WTC11 (cell line): ENCODE results near the gene YARS1. TPM values are rescaled to one million over a fixed set of nuclear protein-coding genes. Genes with fewer than 3 reads are reported as not detected.
A peak's percentile ranks its signal among the peaks of the same experiment; 100 is the strongest.

Source experiments
- CBFB ChIP-seq: sonication (generic); formaldehyde crosslinking; IDR thresholded peaks from 2 replicates; pipeline ENCODE4 v1.8.1; 2022; ENCODE audit warnings: mild to moderate bottlenecking, low read depth, missing genetic modification reagents
- CREM ChIP-seq: sonication (generic); formaldehyde crosslinking; IDR thresholded peaks from 2 replicates; pipeline ENCODE4 v1.8.1; 2022; ENCODE audit warnings: mild to moderate bottlenecking, missing genetic modification reagents, moderate library complexity
- EMX1 ChIP-seq: fragments of 250-450 bp; sonication (Bioruptor Pico); IDR thresholded peaks from 2 replicates; pipeline ENCODE4 v1.8.0; 2021; ENCODE audit warnings: mild to moderate bottlenecking
- ETV6 ChIP-seq: sonication (generic); formaldehyde crosslinking; IDR thresholded peaks from 2 replicates; pipeline ENCODE4 v1.8.1; 2022; ENCODE audit warnings: mild to moderate bottlenecking, missing genetic modification reagents
- FOXP1 ChIP-seq: sonication (generic); formaldehyde crosslinking; IDR thresholded peaks from 2 replicates; pipeline ENCODE4 v1.8.0; 2022; ENCODE audit warnings: missing genetic modification reagents, mild to moderate bottlenecking, moderate library complexity, borderline replicate concordance
- HMGA2 ChIP-seq: fragments of 250-450 bp; sonication (Bioruptor Pico); IDR thresholded peaks from 2 replicates; pipeline ENCODE4 v1.4.0; 2021; ENCODE audit warnings: mild to moderate bottlenecking, moderate library complexity
- NR2C2 ChIP-seq: sonication (generic); formaldehyde crosslinking; IDR thresholded peaks from 2 replicates; pipeline ENCODE4 v1.8.0; 2022; ENCODE audit warnings: mild to moderate bottlenecking, missing genetic modification reagents
- PRRX2 ChIP-seq: fragments of 250-450 bp; sonication (Bioruptor Pico); IDR thresholded peaks from 2 replicates; pipeline ENCODE4 v1.8.0; 2021; ENCODE audit warnings: mild to moderate bottlenecking
- RORB ChIP-seq: fragments of 250-450 bp; sonication (Bioruptor Pico); IDR thresholded peaks from 2 replicates; pipeline ENCODE4 v1.9.0; 2021; ENCODE audit warnings: mild to moderate bottlenecking
- SOX15 ChIP-seq: fragments of 250-450 bp; sonication (Bioruptor Pico); IDR thresholded peaks from 2 replicates; pipeline ENCODE4 v1.9.0; 2021; ENCODE audit warnings: mild to moderate bottlenecking
- TCF7 ChIP-seq: sonication (generic); formaldehyde crosslinking; IDR thresholded peaks from 2 replicates; pipeline ENCODE4 v1.8.0; 2022; ENCODE audit warnings: mild to moderate bottlenecking, low read depth, missing genetic modification reagents, moderate library complexity
- TEAD4 ChIP-seq: sonication (generic); formaldehyde crosslinking; IDR thresholded peaks from 2 replicates; pipeline ENCODE4 v1.8.0; 2022; ENCODE audit warnings: mild to moderate bottlenecking, missing genetic modification reagents
- ZNF317 ChIP-seq: sonication (generic); formaldehyde crosslinking; IDR thresholded peaks from 2 replicates; pipeline ENCODE4 v1.8.1; 2023; ENCODE audit warnings: low read depth, mild to moderate bottlenecking, moderate library complexity, missing genetic modification reagents, borderline replicate concordance
- ZNF396 ChIP-seq: fragments of 250-450 bp; sonication (Bioruptor Pico); IDR thresholded peaks from 2 replicates; pipeline ENCODE4 v1.8.0; 2021; ENCODE audit warnings: mild to moderate bottlenecking, moderate library complexity, borderline replicate concordance
- total RNA-seq: library from RNA; stranded (reverse); gene quantifications from 3 replicates; pipeline ENCODE4 v1.2.3, GENCODE V29; 2021
- TF ChIP-seq, protein P1 (sequence below): sonication (generic); formaldehyde crosslinking; IDR thresholded peaks from 2 replicates; pipeline ENCODE4 v1.8.1; 2023; ENCODE audit warnings: mild to moderate bottlenecking, moderate library complexity, missing genetic modification reagents
- TF ChIP-seq, protein P2 (sequence below): fragments of 250-450 bp; sonication (Bioruptor Pico); IDR thresholded peaks from 2 replicates; pipeline ENCODE4 v1.9.0; 2021; ENCODE audit warnings: moderate library complexity, mild to moderate bottlenecking, inconsistent platforms, borderline replicate concordance
- TF ChIP-seq, protein P3 (sequence below): fragments of 250-450 bp; sonication (Bioruptor Pico); IDR thresholded peaks from 2 replicates; pipeline ENCODE4 v1.9.0; 2021; ENCODE audit warnings: mild to moderate bottlenecking
- TF ChIP-seq, protein P4 (sequence below): sonication (generic); formaldehyde crosslinking; IDR thresholded peaks from 2 replicates; pipeline ENCODE4 v1.8.1; 2022; ENCODE audit warnings: low read depth, mild to moderate bottlenecking, moderate library complexity, missing genetic modification reagents, borderline replicate concordance
- TF ChIP-seq, protein P5 (sequence below): fragments of 250-450 bp; sonication (Bioruptor Pico); IDR thresholded peaks from 2 replicates; pipeline ENCODE4 v2.1.2; 2022; ENCODE audit warnings: mild to moderate bottlenecking, moderate library complexity
- TF ChIP-seq, protein P6 (sequence below): sonication (generic); formaldehyde crosslinking; conservative IDR thresholded peaks from 2 replicates; pipeline ENCODE4 v1.8.1; 2023; ENCODE audit warnings: mild to moderate bottlenecking, low read depth, missing genetic modification reagents, moderate library complexity
- TF ChIP-seq, protein P7 (sequence below): fragments of 250-450 bp; sonication (Bioruptor Pico); IDR thresholded peaks from 2 replicates; pipeline ENCODE4 v1.9.0; 2021; ENCODE audit warnings: mild to moderate bottlenecking, borderline replicate concordance

The YARS1 gene
- total RNA-seq, 1 experiment from 2014 or later: 197 TPM

DNA sequence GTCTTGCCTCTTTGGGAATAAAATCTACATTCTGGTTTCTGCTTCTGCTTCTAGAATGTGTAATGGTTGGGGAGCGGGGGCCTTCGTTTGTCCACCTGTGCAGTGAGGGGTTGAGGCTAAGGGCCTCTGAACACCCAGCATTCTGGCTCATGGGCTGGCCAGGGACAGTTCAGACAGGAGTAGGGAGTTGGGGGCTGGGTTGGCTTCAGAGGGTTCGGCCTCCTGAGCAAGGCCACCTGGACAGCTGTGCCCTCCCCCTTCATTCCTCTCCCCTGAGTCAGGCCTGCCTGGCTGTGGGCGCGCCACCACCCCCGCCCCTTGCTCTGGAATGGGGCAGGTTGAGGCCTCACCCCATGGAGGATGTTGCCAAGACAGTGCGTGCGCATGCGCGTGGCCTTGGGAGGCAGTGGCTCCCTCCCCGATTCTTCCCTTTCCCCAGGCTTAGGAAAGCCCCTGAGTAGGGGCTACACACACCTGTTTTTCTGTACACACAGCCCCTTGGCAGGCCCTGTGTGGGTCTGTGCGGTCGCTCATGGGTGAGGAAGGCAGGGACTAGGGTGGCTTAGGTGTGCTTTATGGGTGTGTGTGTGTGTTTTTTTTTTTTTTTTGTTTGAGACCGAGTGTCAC lies 57.0 kb downstream of the YARS1 start (continued):
- TF ChIP-seq, protein P1, sequence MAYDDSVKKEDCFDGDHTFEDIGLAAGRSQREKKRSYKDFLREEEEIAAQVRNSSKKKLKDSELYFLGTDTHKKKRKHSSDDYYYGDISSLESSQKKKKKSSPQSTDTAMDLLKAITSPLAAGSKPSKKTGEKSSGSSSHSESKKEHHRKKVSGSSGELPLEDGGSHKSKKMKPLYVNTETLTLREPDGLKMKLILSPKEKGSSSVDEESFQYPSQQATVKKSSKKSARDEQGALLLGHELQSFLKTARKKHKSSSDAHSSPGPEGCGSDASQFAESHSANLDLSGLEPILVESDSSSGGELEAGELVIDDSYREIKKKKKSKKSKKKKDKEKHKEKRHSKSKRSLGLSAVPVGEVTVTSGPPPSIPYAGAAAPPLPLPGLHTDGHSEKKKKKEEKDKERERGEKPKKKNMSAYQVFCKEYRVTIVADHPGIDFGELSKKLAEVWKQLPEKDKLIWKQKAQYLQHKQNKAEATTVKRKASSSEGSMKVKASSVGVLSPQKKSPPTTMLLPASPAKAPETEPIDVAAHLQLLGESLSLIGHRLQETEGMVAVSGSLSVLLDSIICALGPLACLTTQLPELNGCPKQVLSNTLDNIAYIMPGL (CRISPR knock-in tag): 0 out of 2 replicates have a peak, but pooled peaks have one; percentile 22
- TF ChIP-seq TCF7 (CRISPR knock-in tag): no peak
- TF ChIP-seq PRRX2: no peak
- TF ChIP-seq, protein P2, sequence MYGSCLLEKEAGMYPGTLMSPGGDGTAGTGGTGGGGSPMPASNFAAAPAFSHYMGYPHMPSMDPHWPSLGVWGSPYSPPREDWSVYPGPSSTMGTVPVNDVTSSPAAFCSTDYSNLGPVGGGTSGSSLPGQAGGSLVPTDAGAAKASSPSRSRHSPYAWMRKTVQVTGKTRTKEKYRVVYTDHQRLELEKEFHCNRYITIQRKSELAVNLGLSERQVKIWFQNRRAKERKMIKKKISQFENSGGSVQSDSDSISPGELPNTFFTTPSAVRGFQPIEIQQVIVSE (CRISPR knock-in tag): no peak
- TF ChIP-seq, protein P3, sequence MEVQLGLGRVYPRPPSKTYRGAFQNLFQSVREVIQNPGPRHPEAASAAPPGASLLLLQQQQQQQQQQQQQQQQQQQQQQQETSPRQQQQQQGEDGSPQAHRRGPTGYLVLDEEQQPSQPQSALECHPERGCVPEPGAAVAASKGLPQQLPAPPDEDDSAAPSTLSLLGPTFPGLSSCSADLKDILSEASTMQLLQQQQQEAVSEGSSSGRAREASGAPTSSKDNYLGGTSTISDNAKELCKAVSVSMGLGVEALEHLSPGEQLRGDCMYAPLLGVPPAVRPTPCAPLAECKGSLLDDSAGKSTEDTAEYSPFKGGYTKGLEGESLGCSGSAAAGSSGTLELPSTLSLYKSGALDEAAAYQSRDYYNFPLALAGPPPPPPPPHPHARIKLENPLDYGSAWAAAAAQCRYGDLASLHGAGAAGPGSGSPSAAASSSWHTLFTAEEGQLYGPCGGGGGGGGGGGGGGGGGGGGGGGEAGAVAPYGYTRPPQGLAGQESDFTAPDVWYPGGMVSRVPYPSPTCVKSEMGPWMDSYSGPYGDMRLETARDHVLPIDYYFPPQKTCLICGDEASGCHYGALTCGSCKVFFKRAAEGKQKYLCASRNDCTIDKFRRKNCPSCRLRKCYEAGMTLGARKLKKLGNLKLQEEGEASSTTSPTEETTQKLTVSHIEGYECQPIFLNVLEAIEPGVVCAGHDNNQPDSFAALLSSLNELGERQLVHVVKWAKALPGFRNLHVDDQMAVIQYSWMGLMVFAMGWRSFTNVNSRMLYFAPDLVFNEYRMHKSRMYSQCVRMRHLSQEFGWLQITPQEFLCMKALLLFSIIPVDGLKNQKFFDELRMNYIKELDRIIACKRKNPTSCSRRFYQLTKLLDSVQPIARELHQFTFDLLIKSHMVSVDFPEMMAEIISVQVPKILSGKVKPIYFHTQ: no peak
- TF ChIP-seq CREM (CRISPR knock-in tag): no peak; the same call in 1 of the 2 replicates
- no peak for TF ChIP-seq EMX1
- no peak for TF ChIP-seq ZNF396 (CRISPR knock-in tag)
- no peak for TF ChIP-seq ZNF317
- peak; percentile 76; the same call in 1 of the 2 replicates for TF ChIP-seq FOXP1 (CRISPR knock-in tag)
- no peak for TF ChIP-seq SOX15 (CRISPR knock-in tag)
- no peak for TF ChIP-seq TEAD4
- TF ChIP-seq, protein P4, sequence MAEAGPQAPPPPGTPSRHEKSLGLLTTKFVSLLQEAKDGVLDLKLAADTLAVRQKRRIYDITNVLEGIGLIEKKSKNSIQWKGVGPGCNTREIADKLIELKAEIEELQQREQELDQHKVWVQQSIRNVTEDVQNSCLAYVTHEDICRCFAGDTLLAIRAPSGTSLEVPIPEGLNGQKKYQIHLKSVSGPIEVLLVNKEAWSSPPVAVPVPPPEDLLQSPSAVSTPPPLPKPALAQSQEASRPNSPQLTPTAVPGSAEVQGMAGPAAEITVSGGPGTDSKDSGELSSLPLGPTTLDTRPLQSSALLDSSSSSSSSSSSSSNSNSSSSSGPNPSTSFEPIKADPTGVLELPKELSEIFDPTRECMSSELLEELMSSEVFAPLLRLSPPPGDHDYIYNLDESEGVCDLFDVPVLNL (CRISPR knock-in tag): no peak
- no peak for TF ChIP-seq CBFB (CRISPR knock-in tag)
- TF ChIP-seq RORB (CRISPR knock-in tag): no peak
- TF ChIP-seq, protein P5, sequence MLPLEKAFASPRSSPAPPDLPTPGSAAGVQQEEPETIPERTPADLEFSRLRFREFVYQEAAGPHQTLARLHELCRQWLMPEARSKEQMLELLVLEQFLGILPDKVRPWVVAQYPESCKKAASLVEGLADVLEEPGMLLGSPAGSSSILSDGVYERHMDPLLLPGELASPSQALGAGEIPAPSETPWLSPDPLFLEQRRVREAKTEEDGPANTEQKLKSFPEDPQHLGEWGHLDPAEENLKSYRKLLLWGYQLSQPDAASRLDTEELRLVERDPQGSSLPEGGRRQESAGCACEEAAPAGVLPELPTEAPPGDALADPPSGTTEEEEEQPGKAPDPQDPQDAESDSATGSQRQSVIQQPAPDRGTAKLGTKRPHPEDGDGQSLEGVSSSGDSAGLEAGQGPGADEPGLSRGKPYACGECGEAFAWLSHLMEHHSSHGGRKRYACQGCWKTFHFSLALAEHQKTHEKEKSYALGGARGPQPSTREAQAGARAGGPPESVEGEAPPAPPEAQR: no peak
- TF ChIP-seq, protein P6, sequence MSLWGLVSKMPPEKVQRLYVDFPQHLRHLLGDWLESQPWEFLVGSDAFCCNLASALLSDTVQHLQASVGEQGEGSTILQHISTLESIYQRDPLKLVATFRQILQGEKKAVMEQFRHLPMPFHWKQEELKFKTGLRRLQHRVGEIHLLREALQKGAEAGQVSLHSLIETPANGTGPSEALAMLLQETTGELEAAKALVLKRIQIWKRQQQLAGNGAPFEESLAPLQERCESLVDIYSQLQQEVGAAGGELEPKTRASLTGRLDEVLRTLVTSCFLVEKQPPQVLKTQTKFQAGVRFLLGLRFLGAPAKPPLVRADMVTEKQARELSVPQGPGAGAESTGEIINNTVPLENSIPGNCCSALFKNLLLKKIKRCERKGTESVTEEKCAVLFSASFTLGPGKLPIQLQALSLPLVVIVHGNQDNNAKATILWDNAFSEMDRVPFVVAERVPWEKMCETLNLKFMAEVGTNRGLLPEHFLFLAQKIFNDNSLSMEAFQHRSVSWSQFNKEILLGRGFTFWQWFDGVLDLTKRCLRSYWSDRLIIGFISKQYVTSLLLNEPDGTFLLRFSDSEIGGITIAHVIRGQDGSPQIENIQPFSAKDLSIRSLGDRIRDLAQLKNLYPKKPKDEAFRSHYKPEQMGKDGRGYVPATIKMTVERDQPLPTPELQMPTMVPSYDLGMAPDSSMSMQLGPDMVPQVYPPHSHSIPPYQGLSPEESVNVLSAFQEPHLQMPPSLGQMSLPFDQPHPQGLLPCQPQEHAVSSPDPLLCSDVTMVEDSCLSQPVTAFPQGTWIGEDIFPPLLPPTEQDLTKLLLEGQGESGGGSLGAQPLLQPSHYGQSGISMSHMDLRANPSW (CRISPR knock-in tag): no peak
- TF ChIP-seq, protein P7, sequence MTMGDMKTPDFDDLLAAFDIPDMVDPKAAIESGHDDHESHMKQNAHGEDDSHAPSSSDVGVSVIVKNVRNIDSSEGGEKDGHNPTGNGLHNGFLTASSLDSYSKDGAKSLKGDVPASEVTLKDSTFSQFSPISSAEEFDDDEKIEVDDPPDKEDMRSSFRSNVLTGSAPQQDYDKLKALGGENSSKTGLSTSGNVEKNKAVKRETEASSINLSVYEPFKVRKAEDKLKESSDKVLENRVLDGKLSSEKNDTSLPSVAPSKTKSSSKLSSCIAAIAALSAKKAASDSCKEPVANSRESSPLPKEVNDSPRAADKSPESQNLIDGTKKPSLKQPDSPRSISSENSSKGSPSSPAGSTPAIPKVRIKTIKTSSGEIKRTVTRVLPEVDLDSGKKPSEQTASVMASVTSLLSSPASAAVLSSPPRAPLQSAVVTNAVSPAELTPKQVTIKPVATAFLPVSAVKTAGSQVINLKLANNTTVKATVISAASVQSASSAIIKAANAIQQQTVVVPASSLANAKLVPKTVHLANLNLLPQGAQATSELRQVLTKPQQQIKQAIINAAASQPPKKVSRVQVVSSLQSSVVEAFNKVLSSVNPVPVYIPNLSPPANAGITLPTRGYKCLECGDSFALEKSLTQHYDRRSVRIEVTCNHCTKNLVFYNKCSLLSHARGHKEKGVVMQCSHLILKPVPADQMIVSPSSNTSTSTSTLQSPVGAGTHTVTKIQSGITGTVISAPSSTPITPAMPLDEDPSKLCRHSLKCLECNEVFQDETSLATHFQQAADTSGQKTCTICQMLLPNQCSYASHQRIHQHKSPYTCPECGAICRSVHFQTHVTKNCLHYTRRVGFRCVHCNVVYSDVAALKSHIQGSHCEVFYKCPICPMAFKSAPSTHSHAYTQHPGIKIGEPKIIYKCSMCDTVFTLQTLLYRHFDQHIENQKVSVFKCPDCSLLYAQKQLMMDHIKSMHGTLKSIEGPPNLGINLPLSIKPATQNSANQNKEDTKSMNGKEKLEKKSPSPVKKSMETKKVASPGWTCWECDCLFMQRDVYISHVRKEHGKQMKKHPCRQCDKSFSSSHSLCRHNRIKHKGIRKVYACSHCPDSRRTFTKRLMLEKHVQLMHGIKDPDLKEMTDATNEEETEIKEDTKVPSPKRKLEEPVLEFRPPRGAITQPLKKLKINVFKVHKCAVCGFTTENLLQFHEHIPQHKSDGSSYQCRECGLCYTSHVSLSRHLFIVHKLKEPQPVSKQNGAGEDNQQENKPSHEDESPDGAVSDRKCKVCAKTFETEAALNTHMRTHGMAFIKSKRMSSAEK (CRISPR knock-in tag): no peak
- TF ChIP-seq HMGA2: no peak
- no peak for TF ChIP-seq ETV6 (CRISPR knock-in tag)
- no peak for TF ChIP-seq NR2C2 (CRISPR knock-in tag)
